Loucy (cell line): ENCODE measurements around the gene E2F3.

Source experiments
- EZH2phosphoT487 ChIP-seq: fragments of 200-600 bp; IDR thresholded peaks from 2 replicates; pipeline ENCODE4 v1.6.1; 2018; ENCODE audit warnings: antibody characterized with exemption, mild to moderate bottlenecking, moderate library complexity, borderline replicate concordance
- TF ChIP-seq, protein P1 (sequence below): fragments of 200-600 bp; sonication (generic); conservative IDR thresholded peaks from 2 replicates; pipeline ENCODE4 v1.5.1; 2014; ENCODE audit warnings: mild to moderate bottlenecking, antibody characterized with exemption, low read length

DNA sequence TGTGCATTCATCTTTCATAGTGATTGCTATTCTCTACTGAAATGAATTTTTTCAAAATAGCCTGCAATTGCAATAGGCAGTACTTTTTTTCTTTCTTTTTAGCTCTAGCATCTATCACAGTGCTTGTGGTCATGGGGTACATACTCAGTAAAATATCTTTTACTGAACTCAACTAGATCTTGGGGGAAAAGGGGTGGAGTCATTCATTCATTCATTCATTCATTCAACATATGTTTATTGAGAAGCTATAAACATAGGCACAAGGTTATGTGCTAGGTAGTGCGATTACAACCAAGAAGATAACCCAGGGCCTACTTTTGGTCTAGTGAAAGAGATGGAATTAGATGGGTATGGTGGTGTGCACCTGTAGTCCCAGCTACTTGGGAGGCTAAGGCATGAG, 131.2 kb downstream of the E2F3 start:
- TF ChIP-seq, protein P1, sequence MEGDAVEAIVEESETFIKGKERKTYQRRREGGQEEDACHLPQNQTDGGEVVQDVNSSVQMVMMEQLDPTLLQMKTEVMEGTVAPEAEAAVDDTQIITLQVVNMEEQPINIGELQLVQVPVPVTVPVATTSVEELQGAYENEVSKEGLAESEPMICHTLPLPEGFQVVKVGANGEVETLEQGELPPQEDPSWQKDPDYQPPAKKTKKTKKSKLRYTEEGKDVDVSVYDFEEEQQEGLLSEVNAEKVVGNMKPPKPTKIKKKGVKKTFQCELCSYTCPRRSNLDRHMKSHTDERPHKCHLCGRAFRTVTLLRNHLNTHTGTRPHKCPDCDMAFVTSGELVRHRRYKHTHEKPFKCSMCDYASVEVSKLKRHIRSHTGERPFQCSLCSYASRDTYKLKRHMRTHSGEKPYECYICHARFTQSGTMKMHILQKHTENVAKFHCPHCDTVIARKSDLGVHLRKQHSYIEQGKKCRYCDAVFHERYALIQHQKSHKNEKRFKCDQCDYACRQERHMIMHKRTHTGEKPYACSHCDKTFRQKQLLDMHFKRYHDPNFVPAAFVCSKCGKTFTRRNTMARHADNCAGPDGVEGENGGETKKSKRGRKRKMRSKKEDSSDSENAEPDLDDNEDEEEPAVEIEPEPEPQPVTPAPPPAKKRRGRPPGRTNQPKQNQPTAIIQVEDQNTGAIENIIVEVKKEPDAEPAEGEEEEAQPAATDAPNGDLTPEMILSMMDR = no peak
- TF ChIP-seq EZH2phosphoT487 = no peak
